ENCODE measurements around the gene EFNA5.

The EFNA5 gene

GRCh38 chr5:107331882-107332281, 338.9 kb downstream of the EFNA5 start:
- no peak for DNase-seq (ENCODE audit: extremely low read depth, low read depth)
- TF ChIP-seq CTCF (IDR thresholded peaks at IDR 0.05; ENCODE audit: low read depth, low read length) = no peak

DNA sequence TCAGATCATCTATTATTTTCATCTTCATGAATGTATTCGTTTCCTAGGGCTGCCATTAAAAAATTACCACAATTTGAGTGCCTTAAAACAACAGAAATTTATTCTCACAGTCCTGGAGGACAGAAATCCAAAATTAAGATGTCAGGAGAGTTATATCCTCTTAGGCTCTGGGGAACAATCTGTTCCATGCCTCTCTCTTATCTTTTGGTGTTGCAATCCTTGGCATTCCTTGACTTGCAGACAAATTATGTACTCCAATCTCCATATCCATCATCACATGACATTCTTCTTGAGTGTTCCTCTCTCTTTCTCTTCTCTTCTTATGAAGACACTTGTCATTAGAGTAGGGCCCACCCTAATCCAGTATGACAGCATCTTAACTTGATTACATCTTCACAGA, 339.4 kb downstream of the EFNA5 start:
- TF ChIP-seq CTCF (IDR thresholded peaks at IDR 0.05; ENCODE audit: low read depth, low read length) = no peak
- DNase-seq (ENCODE audit: extremely low read depth, low read depth) = no peak

- DNase-seq (ENCODE audit: extremely low read depth, low read depth) = no peak
- TF ChIP-seq CTCF (IDR thresholded peaks at IDR 0.05; ENCODE audit: low read depth, low read length) = no peak
These were observed 339.8 kb downstream of the EFNA5 start for GRCh38 chr5:107330903-107331302.

DNA sequence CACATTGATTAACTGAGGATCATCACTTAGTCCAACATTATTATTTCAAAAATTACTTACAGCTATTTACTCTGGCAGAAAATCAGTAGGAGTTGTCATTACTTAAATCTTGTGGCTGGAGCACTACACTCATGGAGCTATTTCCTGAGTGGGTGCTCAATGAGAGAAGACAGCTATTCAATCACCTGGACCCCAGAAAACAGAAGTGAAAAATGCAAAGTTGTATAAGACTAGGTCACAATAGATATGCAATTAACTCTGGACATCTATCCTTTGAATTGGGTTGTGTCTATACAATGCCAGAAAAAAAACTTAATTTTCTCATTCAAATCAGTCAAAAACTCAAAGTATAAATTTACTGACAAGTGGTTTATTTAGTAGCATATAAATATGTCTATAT, 340.9 kb downstream of the EFNA5 start:
- no peak for DNase-seq (ENCODE audit: extremely low read depth, low read depth)
- no peak for TF ChIP-seq CTCF (IDR thresholded peaks at IDR 0.05; ENCODE audit: low read depth, low read length)

Data from AG09319 (cell line).